ENCODE data around the gene GSPT1. TPM values are rescaled to one million over a fixed set of nuclear protein-coding genes. Genes with fewer than 3 reads are reported as not detected.
"Not testable (repeated sequence)": the region's sequence is repeated elsewhere in the genome, so short reads cannot be mapped to it uniquely, and the experiment has no call there.

GSPT1 gene
- polyA plus RNA-seq, 1 experiment = 139 TPM

DNA sequence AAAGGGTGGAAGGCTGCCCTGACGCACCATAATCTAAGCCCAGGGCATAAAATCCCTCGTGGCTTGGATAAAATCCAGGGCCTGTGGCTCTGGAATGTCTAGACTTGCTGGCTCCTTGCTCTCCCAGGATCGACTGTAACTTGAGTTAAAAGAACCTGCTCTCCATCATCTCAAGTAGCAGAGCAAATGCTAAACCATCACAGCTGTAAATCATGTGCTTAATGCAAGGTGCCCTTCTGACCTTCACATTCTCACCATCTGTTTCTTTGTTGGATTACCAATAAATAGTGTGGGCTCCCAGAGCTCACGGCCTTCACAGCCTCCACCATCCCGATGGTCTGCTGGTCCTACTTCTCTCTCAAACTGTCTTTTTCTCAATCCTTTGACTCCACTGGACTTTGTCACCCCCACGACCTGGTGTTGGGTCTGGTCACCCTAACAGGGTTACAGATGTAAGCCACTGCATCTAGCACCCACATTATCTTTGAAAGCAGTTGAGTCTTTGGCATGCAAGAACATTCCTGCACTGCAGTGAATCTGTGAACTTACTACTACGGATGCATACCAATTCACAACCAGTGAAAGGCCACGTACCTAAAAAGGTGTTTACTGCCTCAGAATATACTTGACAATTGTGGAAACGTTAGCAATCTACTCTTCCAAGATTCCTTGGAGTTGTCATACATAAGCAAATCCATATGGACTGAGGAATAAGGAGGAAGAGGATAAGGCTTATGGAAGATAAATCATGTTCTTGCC, 79.7 kb downstream of the GSPT1 start:
- Histone ChIP-seq H3K27ac (ENCODE audit: low read depth, low read length) (no peak overlapping the region), H3K4me3 (ENCODE audit: low read depth, low read length) (no peak overlapping the region), H3K27me3 (ENCODE audit: control insufficient read depth, insufficient read depth, low read length) (no peaks in the 10 kb centered on the region), H3K9me3 (ENCODE audit: control insufficient read depth, insufficient read depth, low read length) (no peaks in the 10 kb centered on the region; the same call in 1 of the 2 replicates)
- no peak for DNase-seq (ENCODE audit: low read depth, low spot score)
- TF ChIP-seq, protein P1, sequence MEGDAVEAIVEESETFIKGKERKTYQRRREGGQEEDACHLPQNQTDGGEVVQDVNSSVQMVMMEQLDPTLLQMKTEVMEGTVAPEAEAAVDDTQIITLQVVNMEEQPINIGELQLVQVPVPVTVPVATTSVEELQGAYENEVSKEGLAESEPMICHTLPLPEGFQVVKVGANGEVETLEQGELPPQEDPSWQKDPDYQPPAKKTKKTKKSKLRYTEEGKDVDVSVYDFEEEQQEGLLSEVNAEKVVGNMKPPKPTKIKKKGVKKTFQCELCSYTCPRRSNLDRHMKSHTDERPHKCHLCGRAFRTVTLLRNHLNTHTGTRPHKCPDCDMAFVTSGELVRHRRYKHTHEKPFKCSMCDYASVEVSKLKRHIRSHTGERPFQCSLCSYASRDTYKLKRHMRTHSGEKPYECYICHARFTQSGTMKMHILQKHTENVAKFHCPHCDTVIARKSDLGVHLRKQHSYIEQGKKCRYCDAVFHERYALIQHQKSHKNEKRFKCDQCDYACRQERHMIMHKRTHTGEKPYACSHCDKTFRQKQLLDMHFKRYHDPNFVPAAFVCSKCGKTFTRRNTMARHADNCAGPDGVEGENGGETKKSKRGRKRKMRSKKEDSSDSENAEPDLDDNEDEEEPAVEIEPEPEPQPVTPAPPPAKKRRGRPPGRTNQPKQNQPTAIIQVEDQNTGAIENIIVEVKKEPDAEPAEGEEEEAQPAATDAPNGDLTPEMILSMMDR (IDR thresholded peaks at IDR 0.05; ENCODE audit: low read depth, low read length) = no peak
- ChIA-PET CTCF (interaction anchor here (2.1 kb wide), 1 partner anchor 232 kb away, joined by 7 read pairs; no protein-coding TSS in a partner anchor), POLR2A (interaction anchor here (0.6 to 1.1 kb wide), 2 partner anchors 16 to 93 kb away, joined by 3 to 6 read pairs; partner anchors contain the start of gene TXNDC11)

DNA sequence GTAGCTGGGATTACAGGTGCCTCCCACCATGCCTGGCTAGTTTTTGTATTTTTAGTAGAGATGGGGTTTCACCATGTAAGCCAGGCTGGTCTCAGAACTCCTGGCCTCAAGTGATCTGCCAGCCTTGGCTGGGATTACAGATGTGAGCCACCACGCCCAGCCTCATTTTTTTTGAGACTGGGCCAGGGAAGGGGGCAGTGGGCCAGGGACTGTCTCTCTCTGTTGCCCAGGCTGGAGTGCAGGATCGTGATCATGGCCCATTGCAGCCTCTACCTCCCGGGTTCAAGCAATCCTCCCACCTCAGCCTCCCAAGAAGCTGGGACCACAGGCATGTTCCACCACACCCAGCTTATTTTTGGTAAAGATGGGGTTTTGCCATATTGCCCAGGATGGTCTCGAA, 80.4 kb downstream of the GSPT1 start:
- no peaks in the 10 kb centered on the region; the same call in 1 of the 2 replicates for H3K9me3 ChIP-seq (ENCODE audit: control insufficient read depth, insufficient read depth, low read length)
- H3K27ac ChIP-seq (ENCODE audit: low read depth, low read length) = no peak overlapping the region
- no peak for DNase-seq (ENCODE audit: low read depth, low spot score)
- TF ChIP-seq, protein P1 (IDR thresholded peaks at IDR 0.05; ENCODE audit: low read depth, low read length) = no peak
- no peaks in the 10 kb centered on the region for H3K27me3 ChIP-seq (ENCODE audit: control insufficient read depth, insufficient read depth, low read length)
- ChIA-PET CTCF (interaction anchor here (2.1 kb wide), 1 partner anchor 232 kb away, joined by 7 read pairs; no protein-coding TSS in a partner anchor), POLR2A (interaction anchor here (0.7 kb wide), 1 partner anchor 246 kb away, joined by 5 read pairs; no protein-coding TSS in a partner anchor)
- H3K4me3 ChIP-seq (ENCODE audit: low read depth, low read length) = no peak overlapping the region

DNA sequence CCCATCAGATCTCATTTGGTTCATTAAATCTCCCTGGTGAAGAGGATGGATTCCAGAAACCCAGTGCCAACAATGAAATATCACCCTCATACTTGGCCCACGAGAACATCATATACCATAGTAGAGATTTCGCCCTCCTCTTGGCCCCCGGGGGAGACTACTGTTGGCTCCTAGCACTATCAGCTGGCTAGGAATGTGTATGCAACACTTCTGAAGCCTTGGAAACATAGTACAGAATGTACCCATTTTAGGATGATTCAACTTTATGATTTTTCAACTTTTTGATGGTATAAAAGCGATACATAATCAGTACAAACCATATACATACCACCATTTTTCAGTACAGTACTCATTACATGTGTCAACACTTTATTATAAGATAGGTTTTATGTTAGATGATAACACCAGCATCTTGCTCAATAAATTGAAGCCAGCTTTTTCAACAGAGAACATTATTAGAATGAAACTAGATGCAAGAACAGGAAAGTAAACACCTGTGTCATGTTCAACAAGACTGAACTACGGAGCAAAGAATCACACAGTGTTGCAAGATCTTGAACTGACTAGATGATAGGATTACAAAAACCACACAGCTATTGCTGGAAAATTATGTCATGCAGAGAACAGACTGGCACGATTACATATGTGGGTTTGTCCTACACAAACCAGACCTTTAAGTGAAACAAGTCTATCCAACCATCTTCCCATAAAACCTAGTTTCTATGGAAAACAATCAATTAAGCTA, 81.6 kb downstream of the GSPT1 start:
- Histone ChIP-seq H3K9me3 (ENCODE audit: control insufficient read depth, insufficient read depth, low read length) (no peaks in the 10 kb centered on the region; the same call in 1 of the 2 replicates), H3K4me3 (ENCODE audit: low read depth, low read length) (no peak overlapping the region), H3K27me3 (ENCODE audit: control insufficient read depth, insufficient read depth, low read length) (no peaks in the 10 kb centered on the region), H3K27ac (ENCODE audit: low read depth, low read length) (peak overlapping the region; percentile 47)
- TF ChIP-seq, protein P1 (IDR thresholded peaks at IDR 0.05; ENCODE audit: low read depth, low read length) = no peak
- ChIA-PET POLR2A (interaction anchor here (1.3 kb wide), 1 partner anchor 37 kb away, joined by 3 read pairs; the partner anchor contains the start of gene ZC3H7A), CTCF (interaction anchor here (0.6 to 1.2 kb wide), 2 partner anchors 21 to 97 kb away, joined by 3 read pairs; no protein-coding TSS in a partner anchor)
- peak; percentile 58 for DNase-seq (ENCODE audit: low read depth, low spot score)

DNA sequence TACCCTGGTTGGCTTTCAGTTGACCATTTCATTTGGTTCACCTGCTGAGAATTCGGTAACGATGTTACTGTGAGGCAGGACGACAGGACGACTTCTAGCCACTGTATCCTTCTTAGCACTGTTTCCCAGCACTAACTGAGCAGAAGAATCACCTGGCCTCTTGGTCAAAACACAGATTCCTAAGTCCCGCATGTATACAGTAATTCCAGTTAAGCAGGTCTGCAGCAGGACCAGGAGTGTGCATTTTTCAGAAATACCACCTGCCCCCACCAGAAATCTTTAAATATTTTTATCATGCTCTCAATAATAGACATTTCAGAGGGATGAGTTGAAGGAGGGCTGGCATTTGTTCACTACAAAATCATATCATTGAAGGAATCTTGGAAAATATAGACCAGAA, 87.1 kb downstream of the GSPT1 start:
- Histone ChIP-seq H3K27ac (ENCODE audit: low read depth, low read length) (no peak overlapping the region), H3K27me3 (ENCODE audit: control insufficient read depth, insufficient read depth, low read length) (no peaks in the 10 kb centered on the region), H3K9me3 (ENCODE audit: control insufficient read depth, insufficient read depth, low read length) (no peaks in the 10 kb centered on the region), H3K4me3 (ENCODE audit: low read depth, low read length) (no peak overlapping the region)
- POLR2A ChIA-PET = no interaction called here
- CTCF ChIA-PET = interaction anchor here (4.1 kb wide), 1 partner anchor 31 kb away, joined by 13 read pairs; the partner anchor contains the start of gene ZC3H7A
- TF ChIP-seq, protein P1 (IDR thresholded peaks at IDR 0.05; ENCODE audit: low read depth, low read length) = no peak
- no peak for DNase-seq (ENCODE audit: low read depth, low spot score)

DNA sequence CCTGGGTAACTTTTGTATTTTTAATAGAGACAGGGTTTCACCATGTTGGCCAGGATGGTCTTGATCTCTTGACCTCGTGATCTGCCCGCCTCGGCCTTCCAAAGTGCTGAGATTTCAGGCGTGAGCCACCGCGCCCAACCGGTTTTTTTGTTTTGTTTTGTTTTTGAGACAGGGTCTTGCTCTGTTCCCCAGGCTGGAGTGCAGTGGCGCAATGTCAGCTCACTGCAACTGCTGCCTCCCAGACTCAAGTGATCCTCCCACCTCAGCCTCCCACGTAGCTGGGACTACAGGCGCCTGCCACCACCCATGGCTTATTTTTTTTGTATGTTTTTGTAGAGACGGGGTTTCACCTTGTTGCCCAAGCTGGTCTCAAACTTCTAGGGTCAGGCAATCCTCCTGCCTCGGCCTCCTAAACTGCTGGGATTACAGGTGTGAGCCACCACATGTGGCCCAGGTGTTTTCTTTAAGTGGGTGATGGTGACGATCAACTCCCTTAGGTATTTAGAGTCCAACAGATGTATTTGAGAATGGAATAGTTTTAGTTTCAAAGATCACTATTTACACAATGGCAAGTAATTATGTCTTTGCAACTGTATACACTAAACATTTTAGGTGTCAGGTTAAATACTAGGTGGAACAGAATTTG, 90.1 kb downstream of the GSPT1 start:
- H3K27ac ChIP-seq (ENCODE audit: low read depth, low read length); H3K27me3 ChIP-seq (ENCODE audit: control insufficient read depth, insufficient read depth, low read length); DNase-seq (ENCODE audit: low read depth, low spot score); H3K4me3 ChIP-seq (ENCODE audit: low read depth, low read length); POLR2A ChIA-PET; H3K9me3 ChIP-seq (ENCODE audit: control insufficient read depth, insufficient read depth, low read length): not testable (repeated sequence)
- CTCF ChIA-PET = interaction anchor here (2.0 to 4.1 kb wide), 2 partner anchors 12 to 28 kb away, joined by 7 to 13 read pairs; partner anchors contain the start of gene ZC3H7A
